SK-N-SH (cell line): ENCODE data around the gene ABCA1. TPM values are rescaled to one million over a fixed set of nuclear protein-coding genes. Genes with fewer than 3 reads are reported as not detected.
A peak's percentile ranks its signal among the peaks of the same experiment; 100 is the strongest.

Experiments used
- CTCF ChIA-PET: fragments of 300-600, 350-600 bp; formaldehyde crosslinking; extraction: SDS; loops from one replicate; lab custom pipeline; 2021; lab: Yijun Ruan, JAX
- POLR2A ChIA-PET: fragments of 350-600 bp; sonication (Branson Sonifier 250); formaldehyde crosslinking; extraction: SDS; loops from one replicate; lab custom pipeline; 2020; ENCODE audit warnings: antibody characterized with exemption, inconsistent platforms; lab: Yijun Ruan, JAX
- DNase-seq: peaks from one replicate; pipeline ENCODE4 v3.0.0; 2012
- H2AFZ ChIP-seq: fragments of 200-600 bp; sonication (generic); 2 replicates; pipeline ENCODE4 v1.8.1; 2016; ENCODE audit warnings: antibody characterized with exemption, mild to moderate bottlenecking, low read depth
- H3F3A ChIP-seq: fragments of 200-600 bp; sonication (generic); replicated peaks from 2 replicates; pipeline ENCODE3; 2016; ENCODE audit warnings: antibody characterized with exemption, mild to moderate bottlenecking; ENCODE audit not compliant: insufficient read depth
- H3K27ac ChIP-seq, 2 experiments: fragments of 200-500 bp in 1 of 2; fragments of 200-600 bp in 1 of 2; sonication (Bioruptor generic) in 1 of 2; sonication (generic), shearing (Covaris generic) in 1 of 2; 2 replicates each; pipeline versions ENCODE4 v1.5.1 to v1.6.1; 2014 to 2016; ENCODE audit warnings: low read depth in 2 of 2, inconsistent platforms in 1 of 2, low read length in 1 of 2, mild to moderate bottlenecking in 1 of 2, mixed read lengths in 1 of 2
- H3K27me3 ChIP-seq: fragments of 200-600 bp; sonication (generic), shearing (Covaris generic); 2 replicates; pipeline ENCODE4 v1.6.1; 2016; ENCODE audit warnings: mixed run types; ENCODE audit not compliant: insufficient read depth
- H3K36me3 ChIP-seq, 2 experiments: fragments of 200-500 bp in 1 of 2; fragments of 200-600 bp in 1 of 2; sonication (Bioruptor generic) in 1 of 2; sonication (generic) in 1 of 2; replicated peaks in 1 of 2; 2 replicates each; pipeline versions ENCODE3 to v1.5.1; 2014 to 2016; ENCODE audit warnings: low read length in 1 of 2, mild to moderate bottlenecking in 1 of 2; ENCODE audit not compliant: insufficient read depth in 2 of 2, control insufficient read depth in 1 of 2
- H3K4me1 ChIP-seq, 2 experiments: fragments of 200-500 bp in 1 of 2; fragments of 200-600 bp in 1 of 2; sonication (Bioruptor generic) in 1 of 2; sonication (generic), shearing (Covaris generic) in 1 of 2; 2 replicates each; pipeline versions ENCODE4 v1.5.1 to v1.6.1; 2014 to 2016; ENCODE audit warnings: low read depth in 1 of 2, low read length in 1 of 2, mixed run types in 1 of 2; ENCODE audit not compliant: insufficient read depth in 2 of 2, control insufficient read depth in 1 of 2
- H3K4me2 ChIP-seq: fragments of 200-600 bp; sonication (generic), shearing (Covaris generic); 2 replicates; pipeline ENCODE4 v1.6.1; 2017; ENCODE audit warnings: mixed run types
- H3K4me3 ChIP-seq, 2 experiments: fragments of 200-500 bp in 1 of 2; fragments of 200-600 bp in 1 of 2; sonication (Bioruptor generic) in 1 of 2; sonication (generic), shearing (Covaris generic) in 1 of 2; 2 replicates each; pipeline versions ENCODE4 v1.5.1 to v1.8.1; 2014 to 2016; ENCODE audit warnings: low read depth in 2 of 2, inconsistent platforms in 1 of 2, low read length in 1 of 2, mild to moderate bottlenecking in 1 of 2, mixed read lengths in 1 of 2, moderate library complexity in 1 of 2
- H3K79me2 ChIP-seq: fragments of 200-600 bp; sonication (generic); 2 replicates; pipeline ENCODE4 v1.8.1; 2017; ENCODE audit warnings: mild to moderate bottlenecking; ENCODE audit not compliant: insufficient read depth
- H3K9ac ChIP-seq: fragments of 200-600 bp; sonication (generic); 2 replicates; pipeline ENCODE4 v1.6.1; 2017; ENCODE audit warnings: mixed run types
- H3K9me2 ChIP-seq: fragments of 200-600 bp; sonication (generic); 2 replicates; pipeline ENCODE4 v1.6.1; 2017; ENCODE audit warnings: mixed run types
- H3K9me3 ChIP-seq: fragments of 200-600 bp; sonication (generic); 2 replicates; pipeline ENCODE4 v1.6.1; 2017; ENCODE audit warnings: mixed run types, mild to moderate bottlenecking, moderate library complexity
- H4K20me1 ChIP-seq: fragments of 200-600 bp; sonication (generic); 2 replicates; pipeline ENCODE4 v1.6.1; 2017; ENCODE audit warnings: mild to moderate bottlenecking, mixed run types; ENCODE audit not compliant: insufficient read depth
- CHD2 ChIP-seq: fragments of 150-350 bp; IDR thresholded peaks from 2 replicates; pipeline ENCODE4 v1.6.1; 2018; ENCODE audit warnings: low read length; ENCODE audit not compliant: partially characterized antibody
- ELF1 ChIP-seq: IDR thresholded peaks from 2 replicates; pipeline ENCODE4 v1.4.0; 2012
- EP300 ChIP-seq, 2 experiments: IDR thresholded peaks; 2 replicates each; pipeline versions ENCODE4 v1.4.0 to v1.6.1; 2012; ENCODE audit warnings: borderline replicate concordance in 1 of 2, low read depth in 1 of 2, low read length in 1 of 2
- EZH2phosphoT487 ChIP-seq: fragments of 200-600 bp; sonication (generic); IDR thresholded peaks from 2 replicates; pipeline ENCODE4 v1.6.1; 2017; ENCODE audit warnings: low read depth, mixed run types, mild to moderate bottlenecking, antibody characterized with exemption, moderate library complexity, borderline replicate concordance
- FOSL2 ChIP-seq: IDR thresholded peaks from 2 replicates; pipeline ENCODE4 v1.4.0; 2012; ENCODE audit warnings: low read depth, mild to moderate bottlenecking, moderate library complexity, borderline replicate concordance
- FOXJ3 ChIP-seq: sonication (generic); formaldehyde crosslinking; IDR thresholded peaks from 2 replicates; pipeline ENCODE4 v1.5.1; 2020; ENCODE audit warnings: mild to moderate bottlenecking, missing genetic modification reagents
- FOXM1 ChIP-seq: IDR thresholded peaks from 2 replicates; pipeline ENCODE4 v1.4.0; 2012; ENCODE audit warnings: low read depth, mild to moderate bottlenecking
- GABPA ChIP-seq: IDR thresholded peaks from 2 replicates; pipeline ENCODE4 v1.4.0; 2012; ENCODE audit warnings: low read depth, mild to moderate bottlenecking
- GATA2 ChIP-seq: sonication (generic); formaldehyde crosslinking; IDR thresholded peaks from 2 replicates; pipeline ENCODE4 v1.5.0; 2020; ENCODE audit warnings: mild to moderate bottlenecking, missing genetic modification reagents
- JUND ChIP-seq: IDR thresholded peaks from 2 replicates; pipeline ENCODE4 v1.4.0; 2012
- MEF2A ChIP-seq: IDR thresholded peaks from 2 replicates; pipeline ENCODE4 v1.4.0; 2012; ENCODE audit warnings: low read depth, borderline replicate concordance
- MXI1 ChIP-seq: IDR thresholded peaks from 2 replicates; pipeline ENCODE4 v1.6.1; 2012; ENCODE audit warnings: mild to moderate bottlenecking, low read depth, low read length, improper control_type of control experiment
- NFIC ChIP-seq: IDR thresholded peaks from 2 replicates; pipeline ENCODE4 v1.4.0; 2012; ENCODE audit warnings: borderline replicate concordance
- POLR2AphosphoS5 ChIP-seq: IDR thresholded peaks from 2 replicates; pipeline ENCODE4 v1.6.1; 2012; ENCODE audit warnings: low read depth, low read length
- RAD21 ChIP-seq: IDR thresholded peaks from 2 replicates; pipeline ENCODE4 v1.6.1; 2012; ENCODE audit warnings: mild to moderate bottlenecking, low read length
- RXRA ChIP-seq: IDR thresholded peaks from 2 replicates; pipeline ENCODE4 v1.4.0; 2012; ENCODE audit warnings: low read depth, mild to moderate bottlenecking, borderline replicate concordance
- SMC3 ChIP-seq: IDR thresholded peaks from 2 replicates; pipeline ENCODE4 v1.6.1; 2012; ENCODE audit warnings: low read depth, low read length, improper control_type of control experiment
- TAF1 ChIP-seq: IDR thresholded peaks from 2 replicates; pipeline ENCODE4 v1.6.1; 2012; ENCODE audit warnings: low read depth, mild to moderate bottlenecking, low read length, moderate library complexity, borderline replicate concordance
- TCF12 ChIP-seq: IDR thresholded peaks from 2 replicates; pipeline ENCODE4 v1.4.0; 2012
- TEAD4 ChIP-seq: IDR thresholded peaks from 2 replicates; pipeline ENCODE4 v1.4.0; 2012; ENCODE audit warnings: mild to moderate bottlenecking, borderline replicate concordance; ENCODE audit not compliant: insufficient read depth
- YY1 ChIP-seq: IDR thresholded peaks from 2 replicates; pipeline ENCODE4 v1.4.0; 2012; ENCODE audit warnings: low read depth, mild to moderate bottlenecking
- WGBS: methylation state at CpG from one replicate; pipeline ENCODE4 v1.1.6; 2017; ENCODE audit warnings: low lambda C conversion rate; 5-methylcytosine and 5-hydroxymethylcytosine counted together
- polyA plus RNA-seq, 3 experiments: library from polyadenylated mRNA; depleted of rRNA; stranded (reverse); fragments of >200 nt; gene quantifications; 2 replicates each; pipeline ENCODE4 v1.2.3, GENCODE V29; 2012
- TF ChIP-seq, protein P1 (sequence below): fragments of 150-350 bp; IDR thresholded peaks from 2 replicates; pipeline ENCODE4 v1.6.1; 2017; ENCODE audit warnings: antibody characterized with exemption, low read length, low read depth, borderline replicate concordance
- TF ChIP-seq, protein P2 (sequence below): IDR thresholded peaks from 2 replicates; pipeline ENCODE4 v1.4.0; 2012; ENCODE audit warnings: low read depth
- TF ChIP-seq, protein P3 (sequence below): IDR thresholded peaks from 2 replicates; pipeline ENCODE4 v1.6.1; 2012; ENCODE audit warnings: mild to moderate bottlenecking, low read depth, low read length, moderate library complexity

ABCA1 gene
- polyA plus RNA-seq, 1 of the 3 experiments (the other 2 are of a cell fraction): 5.3 TPM

DNA sequence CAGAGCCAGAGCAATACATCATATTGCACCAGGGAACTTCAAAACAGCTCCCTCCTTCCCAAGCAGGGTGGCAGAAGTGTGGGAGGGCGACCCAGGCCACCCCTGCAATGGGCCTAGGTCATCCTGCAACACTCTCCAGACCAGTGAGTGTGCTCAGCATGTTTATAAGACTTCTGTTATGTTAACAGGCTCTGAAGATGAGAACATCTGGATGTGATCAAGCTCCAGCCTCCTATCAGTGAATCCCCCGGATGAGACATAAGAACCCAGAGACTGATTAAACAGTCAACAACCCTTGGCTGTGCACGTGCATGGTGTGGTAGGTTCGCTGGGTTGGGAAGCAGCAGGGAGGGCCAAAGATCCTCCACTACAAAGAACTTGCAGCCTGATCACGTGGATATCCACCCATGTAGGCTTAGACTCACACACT is 63.3 kb downstream of the ABCA1 start (continued):
- TF ChIP-seq RAD21 (0 out of 2 replicates have a peak, but pooled peaks have one; percentile 3), EP300 (IDR thresholded peaks at IDR 0.05; ENCODE audit: borderline replicate concordance in 1 of 2, low read depth in 1 of 2, low read length in 1 of 2) (no peak; a peak in 1 of 4 replicates), CHD2 (no peak), ELF1 (no peak), MXI1 (peak; percentile 51; the same call in 1 of the 2 replicates), FOSL2 (no peak), MEF2A (no peak), SMC3 (no peak), GATA2 (CRISPR knock-in tag) (no peak), YY1 (no peak), TEAD4 (no peak), GABPA (no peak)

DNA sequence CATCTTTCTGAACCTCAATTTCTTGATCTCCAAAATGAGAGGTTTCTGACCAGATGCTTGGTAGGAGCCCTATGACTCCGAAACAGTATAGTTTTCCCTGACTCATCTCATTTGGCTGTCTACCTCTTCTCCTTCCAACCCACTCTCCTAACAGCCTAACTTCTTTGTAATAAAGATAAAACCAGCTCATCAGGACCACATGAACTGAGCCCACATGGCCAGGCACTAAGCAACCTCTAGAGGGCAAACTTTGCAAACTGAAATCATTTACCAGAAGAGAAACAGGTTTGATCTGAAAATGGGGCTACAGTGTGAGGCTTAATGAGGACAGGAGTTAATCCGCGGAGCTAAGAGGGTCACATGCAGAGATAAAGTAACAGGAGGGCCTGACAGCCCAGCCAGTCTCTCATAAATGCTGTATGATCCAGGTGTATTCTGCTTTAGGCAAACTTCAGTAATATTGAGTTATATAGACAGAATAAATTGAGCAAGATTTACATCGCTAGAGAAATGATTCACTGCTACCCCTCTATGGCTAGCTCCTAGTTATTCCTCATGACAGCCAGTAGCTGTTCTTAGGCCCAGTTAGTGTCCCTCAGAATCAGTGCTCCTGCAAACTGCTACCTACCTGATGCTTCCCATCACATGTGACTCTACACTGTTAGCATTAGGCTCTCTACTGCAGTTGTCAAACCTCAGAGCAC is 64.6 kb downstream of the ABCA1 start:
- Histone ChIP-seq H3K27ac (peak overlapping the region; percentile 12 to 51; a peak in 2 of 4 replicates), H3K9me3 (no peaks in the 10 kb centered on the region), H3K4me3 (no peak overlapping the region), H3K9ac (no peak overlapping the region), H3F3A (peaks cover 15% of the 10 kb centered on the region), H4K20me1 (no peaks in the 10 kb centered on the region), H3K4me2 (0 out of 2 replicates have a peak overlapping the region, but pooled peaks have one; percentile 19), H3K4me1 (peaks cover 16 to 23% of the 10 kb centered on the region in 2 experiments; a peak in 3 of 4 replicates), H3K79me2 (no peaks in the 10 kb centered on the region), H3K27me3 (no peaks in the 10 kb centered on the region), H3K9me2 (no peaks in the 10 kb centered on the region), H2AFZ (0 out of 2 replicates have a peak overlapping the region, but pooled peaks have one; percentile 14), H3K36me3 (peaks cover 0 to 2% of the 10 kb centered on the region in 2 experiments)
- ChIA-PET CTCF (interaction anchor here (0.5 to 9.6 kb wide), 77 partner anchors 9 to 562 kb away, joined by 3 to 91 read pairs (median 4); partner anchors contain the start of gene SLC44A1), POLR2A (no interaction called here)
- WGBS: 17% methylated on average over 4 of the region's 4 CpGs
- DNase-seq: peak; percentile 82
- TF ChIP-seq FOSL2 (no peak), TEAD4 (no peak), YY1 (no peak), RAD21 (peak; percentile 92), SMC3 (peak; percentile 82), GATA2 (CRISPR knock-in tag) (no peak), MXI1 (peak; percentile 63; the same call in 1 of the 2 replicates), EZH2phosphoT487 (no peak), FOXJ3 (CRISPR knock-in tag) (no peak), ELF1 (no peak), NFIC (no peak), JUND (no peak), CHD2 (no peak), RXRA (no peak), POLR2AphosphoS5 (no peak), GABPA (no peak), TCF12 (peak; percentile 59; the same call in 1 of the 2 replicates), MEF2A (no peak), EP300 (IDR thresholded peaks at IDR 0.05; ENCODE audit: borderline replicate concordance in 1 of 2, low read depth in 1 of 2, low read length in 1 of 2) (no peak), FOXM1 (no peak), TAF1 (no peak)
- TF ChIP-seq, protein P1, sequence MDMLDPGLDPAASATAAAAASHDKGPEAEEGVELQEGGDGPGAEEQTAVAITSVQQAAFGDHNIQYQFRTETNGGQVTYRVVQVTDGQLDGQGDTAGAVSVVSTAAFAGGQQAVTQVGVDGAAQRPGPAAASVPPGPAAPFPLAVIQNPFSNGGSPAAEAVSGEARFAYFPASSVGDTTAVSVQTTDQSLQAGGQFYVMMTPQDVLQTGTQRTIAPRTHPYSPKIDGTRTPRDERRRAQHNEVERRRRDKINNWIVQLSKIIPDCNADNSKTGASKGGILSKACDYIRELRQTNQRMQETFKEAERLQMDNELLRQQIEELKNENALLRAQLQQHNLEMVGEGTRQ: no peak
- TF ChIP-seq, protein P2, sequence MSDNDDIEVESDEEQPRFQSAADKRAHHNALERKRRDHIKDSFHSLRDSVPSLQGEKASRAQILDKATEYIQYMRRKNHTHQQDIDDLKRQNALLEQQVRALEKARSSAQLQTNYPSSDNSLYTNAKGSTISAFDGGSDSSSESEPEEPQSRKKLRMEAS: peak; percentile 89
- TF ChIP-seq, protein P3, sequence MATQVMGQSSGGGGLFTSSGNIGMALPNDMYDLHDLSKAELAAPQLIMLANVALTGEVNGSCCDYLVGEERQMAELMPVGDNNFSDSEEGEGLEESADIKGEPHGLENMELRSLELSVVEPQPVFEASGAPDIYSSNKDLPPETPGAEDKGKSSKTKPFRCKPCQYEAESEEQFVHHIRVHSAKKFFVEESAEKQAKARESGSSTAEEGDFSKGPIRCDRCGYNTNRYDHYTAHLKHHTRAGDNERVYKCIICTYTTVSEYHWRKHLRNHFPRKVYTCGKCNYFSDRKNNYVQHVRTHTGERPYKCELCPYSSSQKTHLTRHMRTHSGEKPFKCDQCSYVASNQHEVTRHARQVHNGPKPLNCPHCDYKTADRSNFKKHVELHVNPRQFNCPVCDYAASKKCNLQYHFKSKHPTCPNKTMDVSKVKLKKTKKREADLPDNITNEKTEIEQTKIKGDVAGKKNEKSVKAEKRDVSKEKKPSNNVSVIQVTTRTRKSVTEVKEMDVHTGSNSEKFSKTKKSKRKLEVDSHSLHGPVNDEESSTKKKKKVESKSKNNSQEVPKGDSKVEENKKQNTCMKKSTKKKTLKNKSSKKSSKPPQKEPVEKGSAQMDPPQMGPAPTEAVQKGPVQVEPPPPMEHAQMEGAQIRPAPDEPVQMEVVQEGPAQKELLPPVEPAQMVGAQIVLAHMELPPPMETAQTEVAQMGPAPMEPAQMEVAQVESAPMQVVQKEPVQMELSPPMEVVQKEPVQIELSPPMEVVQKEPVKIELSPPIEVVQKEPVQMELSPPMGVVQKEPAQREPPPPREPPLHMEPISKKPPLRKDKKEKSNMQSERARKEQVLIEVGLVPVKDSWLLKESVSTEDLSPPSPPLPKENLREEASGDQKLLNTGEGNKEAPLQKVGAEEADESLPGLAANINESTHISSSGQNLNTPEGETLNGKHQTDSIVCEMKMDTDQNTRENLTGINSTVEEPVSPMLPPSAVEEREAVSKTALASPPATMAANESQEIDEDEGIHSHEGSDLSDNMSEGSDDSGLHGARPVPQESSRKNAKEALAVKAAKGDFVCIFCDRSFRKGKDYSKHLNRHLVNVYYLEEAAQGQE: no peak; the same call in 1 of the 2 replicates
